SK-N-SH treated with all-trans-retinoic acid at 6 μM for 48 hours (cell line): ENCODE measurements around the gene CLIP3.

ENCODE experiments used
- ARNTL ChIP-seq: fragments of 450-650 bp; formaldehyde crosslinking; IDR thresholded peaks from 2 replicates; pipeline ENCODE4 v1.5.0; 2020; ENCODE audit warnings: low read depth, mild to moderate bottlenecking, moderate library complexity, borderline replicate concordance
- BACH2 ChIP-seq: fragments of 250-450 bp; sonication (Bioruptor Pico); IDR thresholded peaks from 2 replicates; pipeline ENCODE4 v1.9.0; 2021; ENCODE audit warnings: mild to moderate bottlenecking, borderline replicate concordance
- CREB5 ChIP-seq: fragments of 250-450 bp; sonication (Bioruptor Pico); IDR thresholded peaks from 2 replicates; pipeline ENCODE4 v1.5.1; 2020; ENCODE audit warnings: low read depth, mild to moderate bottlenecking, moderate library complexity
- CSRNP3 ChIP-seq: fragments of 250-450 bp; sonication (Bioruptor Pico); IDR thresholded peaks from 2 replicates; pipeline ENCODE4 v1.5.1; 2021; ENCODE audit warnings: mild to moderate bottlenecking, moderate library complexity
- ESRRG ChIP-seq: fragments of 250-450 bp; sonication (Bioruptor Pico); IDR thresholded peaks from 2 replicates; pipeline ENCODE4 v1.6.1; 2021; ENCODE audit warnings: mild to moderate bottlenecking
- ISL1 ChIP-seq: fragments of 250-450 bp; sonication (Bioruptor Pico); IDR thresholded peaks from 2 replicates; pipeline ENCODE4 v2.1.2; 2022; ENCODE audit warnings: mild to moderate bottlenecking, moderate library complexity
- PATZ1 ChIP-seq: fragments of 250-450 bp; sonication (Bioruptor Pico); IDR thresholded peaks from 2 replicates; pipeline ENCODE4 v1.8.0; 2020; ENCODE audit warnings: mild to moderate bottlenecking, moderate library complexity, borderline replicate concordance
- RARB ChIP-seq: fragments of 250-450 bp; sonication (Bioruptor Pico); IDR thresholded peaks from 2 replicates; pipeline ENCODE4 v1.8.0; 2021; ENCODE audit warnings: mild to moderate bottlenecking, moderate library complexity
- SNAI2 ChIP-seq: fragments of 250-450 bp; sonication (Bioruptor Pico); IDR thresholded peaks from 2 replicates; pipeline ENCODE4 v1.5.0; 2020; ENCODE audit warnings: mild to moderate bottlenecking, moderate library complexity
- ZC3H10 ChIP-seq: fragments of 250-450 bp; sonication (Bioruptor Pico); IDR thresholded peaks from 2 replicates; pipeline ENCODE4 v1.5.1; 2021; ENCODE audit warnings: mild to moderate bottlenecking, moderate library complexity
- ZFP3 ChIP-seq: fragments of 250-450 bp; sonication (Bioruptor Pico); IDR thresholded peaks from 2 replicates; pipeline ENCODE4 v1.5.0; 2020; ENCODE audit warnings: mild to moderate bottlenecking, moderate library complexity
- ZNF70 ChIP-seq: fragments of 450-650 bp; formaldehyde crosslinking; IDR thresholded peaks from 2 replicates; pipeline ENCODE4 v1.5.0; 2020; ENCODE audit warnings: mild to moderate bottlenecking, moderate library complexity
- ZNF8 ChIP-seq: fragments of 450-650 bp; formaldehyde crosslinking; IDR thresholded peaks from 2 replicates; pipeline ENCODE4 v1.5.0; 2020; ENCODE audit warnings: mild to moderate bottlenecking, moderate library complexity

GRCh38 chr19:36073121-36073876 lies 40.6 kb upstream of the CLIP3 start:
- TF ChIP-seq ZC3H10 (CRISPR knock-in tag), result no peak
- TF ChIP-seq CSRNP3, result no peak
- TF ChIP-seq PATZ1, result no peak
- TF ChIP-seq CREB5, result no peak
- TF ChIP-seq ZNF8 (CRISPR knock-in tag), result no peak
- TF ChIP-seq ZNF70 (CRISPR knock-in tag), result no peak
- TF ChIP-seq ZFP3 (CRISPR knock-in tag), result no peak
- no peak for TF ChIP-seq ESRRG (CRISPR knock-in tag)
- no peak for TF ChIP-seq RARB (CRISPR knock-in tag)
- no peak for TF ChIP-seq SNAI2 (CRISPR knock-in tag)
- no peak for TF ChIP-seq ISL1 (CRISPR knock-in tag)
- TF ChIP-seq ARNTL (CRISPR knock-in tag), result no peak
- TF ChIP-seq BACH2 (CRISPR knock-in tag), result no peak
